Osteocyte (in vitro differentiated cells): Measurements from ENCODE around the gene GPC5. TPM values are rescaled to one million over a fixed set of nuclear protein-coding genes. Genes with fewer than 3 reads are reported as not detected.

Experiments
- DNase-seq: peaks from one replicate; pipeline ENCODE4 v3.0.0; 2021; ENCODE audit warnings: mixed read lengths; ENCODE audit not compliant: unreplicated experiment; ENCODE audit errors: extremely low spot score
- H3K27ac Mint-ChIP-seq: one replicate; pipeline ENCODE4 v1.8.0; 2021; ENCODE audit warnings: mild to moderate bottlenecking, mixed read lengths; ENCODE audit not compliant: unreplicated experiment
- H3K27me3 Mint-ChIP-seq: one replicate; pipeline ENCODE4 v1.8.0; 2021; ENCODE audit warnings: mixed read lengths; ENCODE audit not compliant: unreplicated experiment
- H3K36me3 Mint-ChIP-seq: one replicate; pipeline ENCODE4 v1.8.0; 2021; ENCODE audit warnings: mixed read lengths; ENCODE audit not compliant: unreplicated experiment
- H3K4me1 Mint-ChIP-seq: one replicate; pipeline ENCODE4 v1.8.0; 2021; ENCODE audit warnings: mixed read lengths; ENCODE audit not compliant: unreplicated experiment
- H3K4me3 Mint-ChIP-seq: one replicate; pipeline ENCODE4 v1.8.0; 2021; ENCODE audit warnings: mild to moderate bottlenecking, moderate library complexity, mixed read lengths; ENCODE audit not compliant: unreplicated experiment
- H3K9me3 Mint-ChIP-seq: one replicate; pipeline ENCODE4 v1.8.0; 2021; ENCODE audit warnings: mixed read lengths; ENCODE audit not compliant: unreplicated experiment
- CTCF ChIP-seq: fragments of 200-600 bp; sonication (generic); IDR thresholded peaks from 2 replicates; pipeline ENCODE4 v1.5.0; 2021; ENCODE audit warnings: antibody characterized with exemption, mild to moderate bottlenecking, moderate library complexity
- total RNA-seq: library from RNA; stranded (reverse); gene quantifications from 2 replicates; pipeline ENCODE4 v1.2.1, GENCODE V29; 2021

Gene GPC5
- total RNA-seq, 1 donor from 2014 or later: 12.9 TPM

GRCh38 chr13:91360246-91360751 lies 38.1 kb upstream of the GPC5 start:
- Mint-ChIP-seq H3K27ac (no peak overlapping the region), H3K9me3 (no peaks in the 10 kb centered on the region), H3K4me1 (peaks cover 6% of the 10 kb centered on the region), H3K36me3 (peaks cover 21% of the 10 kb centered on the region), H3K27me3 (no peaks in the 10 kb centered on the region), H3K4me3 (no peak overlapping the region)
- TF ChIP-seq CTCF: no peak
- DNase-seq: no peak

- H3K27ac Mint-ChIP-seq: no peak overlapping the region
- peaks cover 10% of the 10 kb centered on the region for H3K36me3 Mint-ChIP-seq
- no peaks in the 10 kb centered on the region for H3K9me3 Mint-ChIP-seq
- TF ChIP-seq CTCF: no peak
- H3K27me3 Mint-ChIP-seq: no peaks in the 10 kb centered on the region
- no peak for DNase-seq
- H3K4me3 Mint-ChIP-seq: no peak overlapping the region
- H3K4me1 Mint-ChIP-seq: peaks cover 6% of the 10 kb centered on the region
Measured at GRCh38 chr13:91361755-91362271, 36.6 kb upstream of the GPC5 start.

GRCh38 chr13:91362908-91363307 lies 35.5 kb upstream of the GPC5 start:
- no peak for DNase-seq
- Mint-ChIP-seq H3K27ac (no peak overlapping the region), H3K36me3 (peaks cover 3% of the 10 kb centered on the region), H3K4me3 (no peak overlapping the region), H3K9me3 (no peaks in the 10 kb centered on the region), H3K4me1 (peaks cover 6% of the 10 kb centered on the region), H3K27me3 (no peaks in the 10 kb centered on the region)
- no peak for TF ChIP-seq CTCF

- no peak for TF ChIP-seq CTCF
- Mint-ChIP-seq H3K4me1 (peaks cover 11% of the 10 kb centered on the region), H3K27ac (no peak overlapping the region), H3K4me3 (no peak overlapping the region), H3K27me3 (no peaks in the 10 kb centered on the region), H3K36me3 (no peaks in the 10 kb centered on the region), H3K9me3 (no peaks in the 10 kb centered on the region)
- no peak for DNase-seq
Measured at GRCh38 chr13:91368101-91368500, 30.3 kb upstream of the GPC5 start.

- no peaks in the 10 kb centered on the region for H3K9me3 Mint-ChIP-seq
- no peak for DNase-seq
- H3K36me3 Mint-ChIP-seq: no peaks in the 10 kb centered on the region
- no peaks in the 10 kb centered on the region for H3K27me3 Mint-ChIP-seq
- H3K4me1 Mint-ChIP-seq: peaks cover 11% of the 10 kb centered on the region
- H3K4me3 Mint-ChIP-seq: no peak overlapping the region
- no peak overlapping the region for H3K27ac Mint-ChIP-seq
- no peak for TF ChIP-seq CTCF
Measured at GRCh38 chr13:91368676-91369440, 29.6 kb upstream of the GPC5 start.
